ENCODE measurements around the gene USH2A.

Gene USH2A

DNA sequence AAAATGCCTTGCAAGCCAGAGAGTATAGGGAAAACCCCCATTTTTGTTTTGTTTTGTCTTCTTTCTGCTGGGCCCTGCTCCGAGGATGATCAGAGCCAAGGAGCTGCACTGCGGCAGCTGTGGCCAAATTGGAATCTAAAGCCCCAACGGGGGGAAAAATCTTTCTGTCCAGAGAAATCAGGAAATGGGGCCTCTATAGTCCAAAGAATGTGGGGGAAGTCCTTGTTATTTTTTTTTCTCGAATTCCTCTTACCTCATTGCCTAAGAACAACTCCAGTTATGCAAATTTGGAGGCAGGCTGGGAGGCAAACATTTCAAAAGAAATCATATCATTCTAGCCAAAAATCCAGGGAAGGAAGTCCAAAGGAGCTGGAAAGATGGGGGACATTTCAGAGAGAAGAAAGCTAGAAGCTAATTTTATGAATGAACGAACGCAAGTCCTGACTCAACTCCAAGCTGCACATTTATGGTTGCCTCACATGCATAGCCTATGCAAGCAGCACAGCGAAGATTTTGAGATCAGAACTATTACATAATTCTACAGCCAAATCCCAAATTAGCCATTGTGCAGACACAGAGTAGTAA is 592.9 kb downstream of the USH2A start:
- ChIA-PET POLR2A (ENCODE audit: low non-redundant PET) (no interaction called here), CTCF (interaction anchor here (0.7 kb wide), 1 partner anchor 120 kb away, joined by 3 read pairs; no protein-coding TSS in a partner anchor)
- TF ChIP-seq, protein P1, sequence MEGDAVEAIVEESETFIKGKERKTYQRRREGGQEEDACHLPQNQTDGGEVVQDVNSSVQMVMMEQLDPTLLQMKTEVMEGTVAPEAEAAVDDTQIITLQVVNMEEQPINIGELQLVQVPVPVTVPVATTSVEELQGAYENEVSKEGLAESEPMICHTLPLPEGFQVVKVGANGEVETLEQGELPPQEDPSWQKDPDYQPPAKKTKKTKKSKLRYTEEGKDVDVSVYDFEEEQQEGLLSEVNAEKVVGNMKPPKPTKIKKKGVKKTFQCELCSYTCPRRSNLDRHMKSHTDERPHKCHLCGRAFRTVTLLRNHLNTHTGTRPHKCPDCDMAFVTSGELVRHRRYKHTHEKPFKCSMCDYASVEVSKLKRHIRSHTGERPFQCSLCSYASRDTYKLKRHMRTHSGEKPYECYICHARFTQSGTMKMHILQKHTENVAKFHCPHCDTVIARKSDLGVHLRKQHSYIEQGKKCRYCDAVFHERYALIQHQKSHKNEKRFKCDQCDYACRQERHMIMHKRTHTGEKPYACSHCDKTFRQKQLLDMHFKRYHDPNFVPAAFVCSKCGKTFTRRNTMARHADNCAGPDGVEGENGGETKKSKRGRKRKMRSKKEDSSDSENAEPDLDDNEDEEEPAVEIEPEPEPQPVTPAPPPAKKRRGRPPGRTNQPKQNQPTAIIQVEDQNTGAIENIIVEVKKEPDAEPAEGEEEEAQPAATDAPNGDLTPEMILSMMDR (conservative IDR thresholded peaks at IDR 0.05; ENCODE audit: low read depth): no peak
- H3K27ac ChIP-seq: no peak overlapping the region
- no peak for DNase-seq (ENCODE audit: low spot score)

DNA sequence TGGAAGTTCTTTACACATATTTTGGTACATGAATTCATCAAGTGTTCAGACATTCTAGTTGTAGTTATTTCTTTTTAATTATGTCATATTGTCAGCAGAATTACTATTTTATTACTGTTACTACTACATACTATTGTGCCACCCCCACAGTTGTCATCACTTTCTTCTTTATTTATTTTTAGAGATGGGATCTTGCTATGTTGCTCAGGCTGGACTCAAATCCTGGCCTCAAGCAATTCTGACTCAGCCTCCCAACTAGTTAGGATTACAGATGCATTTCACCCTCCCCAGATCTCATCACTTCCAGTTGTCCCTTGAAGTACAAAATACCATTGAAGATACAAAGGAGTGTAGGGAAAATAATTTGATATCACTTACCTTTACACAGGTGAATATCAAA is 598.2 kb downstream of the USH2A start:
- ChIA-PET CTCF (no interaction called here), POLR2A (ENCODE audit: low non-redundant PET) (no interaction called here)
- DNase-seq (ENCODE audit: low spot score): no peak
- H3K27ac ChIP-seq: no peak overlapping the region
- TF ChIP-seq, protein P1 (conservative IDR thresholded peaks at IDR 0.05; ENCODE audit: low read depth): no peak

DNA sequence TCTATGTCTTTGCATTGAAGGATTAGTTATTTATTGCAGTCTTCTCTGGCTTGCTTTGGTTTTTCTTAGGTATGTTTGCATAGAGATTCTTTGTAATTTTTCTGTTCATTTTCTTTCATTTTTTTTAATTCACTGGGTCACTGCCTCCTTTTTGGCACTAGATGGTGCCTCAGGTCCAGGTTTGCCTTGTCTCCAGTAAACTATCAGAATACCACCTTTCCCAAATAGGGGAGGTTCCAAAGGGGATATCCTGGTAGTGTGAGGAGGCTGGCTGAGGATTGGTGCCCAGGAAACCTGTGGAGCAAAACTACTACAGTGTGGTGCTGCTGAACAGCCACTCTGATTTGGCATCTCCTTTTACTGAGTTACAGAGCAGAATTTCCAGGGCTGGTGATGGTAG is 599.0 kb downstream of the USH2A start:
- ChIA-PET POLR2A (ENCODE audit: low non-redundant PET) (no interaction called here), CTCF (no interaction called here)
- DNase-seq (ENCODE audit: low spot score): no peak
- TF ChIP-seq, protein P1 (conservative IDR thresholded peaks at IDR 0.05; ENCODE audit: low read depth): no peak
- no peak overlapping the region for H3K27ac ChIP-seq

DNA sequence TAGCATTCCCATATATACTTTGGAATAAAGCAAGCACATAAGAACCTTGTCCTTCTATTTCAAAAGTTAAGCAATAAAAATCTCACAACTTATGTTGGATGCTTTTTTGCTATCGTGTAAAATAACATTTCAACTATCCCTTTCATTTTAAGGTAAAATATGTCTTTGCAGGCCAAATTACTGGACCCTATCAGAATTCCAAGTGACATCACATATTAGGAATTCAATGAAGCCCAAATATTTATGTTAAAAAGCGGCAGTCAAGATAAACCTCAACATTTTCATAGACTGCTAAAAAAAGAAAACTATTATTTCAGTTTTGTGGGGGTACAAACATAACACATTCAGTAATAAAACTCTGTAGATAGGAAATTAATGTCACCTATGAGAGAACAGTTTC is 604.1 kb downstream of the USH2A start:
- no peak for DNase-seq (ENCODE audit: low spot score)
- ChIA-PET CTCF (no interaction called here), POLR2A (ENCODE audit: low non-redundant PET) (no interaction called here)
- TF ChIP-seq, protein P1 (conservative IDR thresholded peaks at IDR 0.05; ENCODE audit: low read depth): no peak
- H3K27ac ChIP-seq: no peak overlapping the region

DNA sequence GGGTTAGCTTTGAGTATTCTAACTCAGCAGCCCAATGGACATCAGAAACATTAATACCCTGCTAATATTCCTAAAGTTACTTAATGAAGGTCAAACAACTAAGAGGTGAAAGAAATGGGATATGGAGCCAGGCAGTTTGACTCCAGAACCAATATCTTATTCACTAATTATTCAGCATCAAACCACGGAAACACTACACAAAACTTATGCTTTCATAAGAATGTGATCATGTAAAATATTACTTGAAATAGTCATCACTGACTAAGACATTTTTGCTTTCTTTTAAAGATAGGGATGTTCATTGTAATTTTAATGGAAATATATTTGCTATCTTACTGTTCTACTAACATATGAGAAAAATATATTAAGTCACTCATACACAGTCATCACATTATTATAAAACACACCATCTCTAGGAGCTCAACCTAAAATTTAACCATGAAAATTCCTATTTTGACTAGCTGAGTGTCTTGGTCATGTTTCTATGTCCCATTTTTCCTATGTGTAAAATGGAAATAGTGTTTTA is 615.3 kb downstream of the USH2A start:
- ChIA-PET POLR2A (ENCODE audit: low non-redundant PET) (no interaction called here), CTCF (interaction anchor here (0.6 kb wide), 1 partner anchor 82 kb away, joined by 3 read pairs; no protein-coding TSS in a partner anchor)
- no peak overlapping the region for H3K27ac ChIP-seq
- no peak for DNase-seq (ENCODE audit: low spot score)
- TF ChIP-seq, protein P1 (conservative IDR thresholded peaks at IDR 0.05; ENCODE audit: low read depth): no peak

DNA sequence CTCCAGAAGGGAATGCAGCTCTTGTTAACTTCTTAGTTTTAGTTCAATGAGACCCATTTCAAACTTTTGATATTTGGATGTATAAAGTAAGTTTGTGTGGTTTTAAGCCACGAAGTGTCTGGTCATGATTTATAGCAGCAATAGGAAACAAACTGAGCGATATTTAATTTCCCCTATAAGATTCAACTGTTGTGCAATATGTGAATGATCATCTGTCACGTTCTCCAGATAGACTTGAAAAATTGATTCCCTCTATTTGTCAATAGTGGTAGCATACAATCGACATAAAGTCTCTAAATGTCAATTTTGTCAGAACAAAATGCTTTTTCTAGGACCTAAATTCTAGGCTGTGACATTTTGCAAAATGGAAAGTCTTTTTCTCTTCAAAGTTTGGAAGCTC is 616.0 kb downstream of the USH2A start:
- no peak overlapping the region for H3K27ac ChIP-seq
- DNase-seq (ENCODE audit: low spot score): no peak
- TF ChIP-seq, protein P1 (conservative IDR thresholded peaks at IDR 0.05; ENCODE audit: low read depth): no peak
- ChIA-PET POLR2A (ENCODE audit: low non-redundant PET) (no interaction called here), CTCF (interaction anchor here (0.6 kb wide), 1 partner anchor 81 kb away, joined by 3 read pairs; no protein-coding TSS in a partner anchor)

Data from RWPE1 (cell line).